ENCODE data around the gene C1QTNF3. TPM values are rescaled to one million over a fixed set of nuclear protein-coding genes. Genes with fewer than 3 reads are reported as not detected.

The C1QTNF3 gene
- polyA plus RNA-seq, 3 donors: 49.1 to 72.3 (median 51.5) TPM

DNA sequence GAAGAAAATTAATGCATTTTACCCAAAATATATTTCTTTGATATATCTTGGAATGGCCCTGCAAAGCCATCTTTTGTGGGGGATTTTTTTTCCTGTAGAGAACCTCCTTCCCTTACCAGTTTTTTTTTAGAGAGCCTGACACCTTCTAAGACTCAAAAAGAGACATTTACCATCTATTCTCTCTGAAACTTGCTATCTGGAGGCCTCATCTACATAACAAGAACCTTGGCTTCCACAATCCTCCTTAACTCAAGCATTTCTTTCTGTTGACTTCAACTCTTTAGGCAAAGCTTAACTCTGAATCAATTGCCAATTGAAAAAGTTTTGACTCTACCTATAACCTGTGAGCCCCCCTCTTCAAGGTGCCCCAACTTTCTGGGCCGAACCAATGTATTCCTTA is 64.7 kb downstream of the C1QTNF3 start:
- DNase-seq (ENCODE audit: extremely low read depth in 1 of 11, low read depth in 9 of 11, low spot score in 4 of 11): no peak

DNA sequence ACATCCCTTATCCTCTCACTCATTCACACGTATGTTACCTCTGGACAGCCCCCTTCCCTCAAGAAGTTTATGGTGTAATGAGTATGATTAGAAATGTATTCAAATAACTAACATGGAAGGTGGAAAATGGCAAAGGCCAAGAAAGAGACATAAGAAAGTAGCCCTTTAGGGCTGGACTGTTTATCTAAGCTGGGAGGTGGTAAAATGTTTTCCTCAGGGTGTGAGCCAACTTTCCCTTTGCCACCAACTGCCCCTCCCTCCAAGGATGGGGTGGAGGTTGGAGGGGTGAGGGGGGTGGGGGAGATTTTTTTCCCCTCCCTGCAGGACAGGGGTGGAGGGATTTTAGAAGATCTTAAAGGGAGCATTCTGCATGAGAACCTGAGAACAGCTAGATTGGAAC is 66.7 kb downstream of the C1QTNF3 start:
- no peak for DNase-seq (ENCODE audit: extremely low read depth in 1 of 11, low read depth in 9 of 11, low spot score in 4 of 11)

DNA sequence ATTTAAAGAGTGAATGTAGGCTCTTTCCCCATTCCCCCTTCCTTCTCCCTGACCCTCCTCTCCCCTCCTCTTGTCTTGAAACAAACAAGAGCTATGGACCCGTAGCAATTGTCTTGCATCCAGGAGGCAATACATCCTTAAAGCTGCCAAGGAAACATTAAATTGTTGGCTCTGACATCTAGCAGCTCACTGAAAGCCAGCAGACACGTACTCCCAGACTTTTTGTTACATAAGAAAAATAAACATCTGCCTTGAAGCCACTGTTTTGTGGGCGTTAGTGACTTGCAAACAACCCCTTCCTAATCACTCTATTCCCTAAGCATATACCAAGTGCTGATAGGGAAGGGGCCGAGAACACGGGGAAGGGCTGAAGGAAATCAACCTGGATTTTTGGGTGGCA is 67.2 kb downstream of the C1QTNF3 start:
- peak in 2 of 11 donors; percentile 13 to 33 for DNase-seq (ENCODE audit: extremely low read depth in 1 of 11, low read depth in 9 of 11, low spot score in 4 of 11)

DNA sequence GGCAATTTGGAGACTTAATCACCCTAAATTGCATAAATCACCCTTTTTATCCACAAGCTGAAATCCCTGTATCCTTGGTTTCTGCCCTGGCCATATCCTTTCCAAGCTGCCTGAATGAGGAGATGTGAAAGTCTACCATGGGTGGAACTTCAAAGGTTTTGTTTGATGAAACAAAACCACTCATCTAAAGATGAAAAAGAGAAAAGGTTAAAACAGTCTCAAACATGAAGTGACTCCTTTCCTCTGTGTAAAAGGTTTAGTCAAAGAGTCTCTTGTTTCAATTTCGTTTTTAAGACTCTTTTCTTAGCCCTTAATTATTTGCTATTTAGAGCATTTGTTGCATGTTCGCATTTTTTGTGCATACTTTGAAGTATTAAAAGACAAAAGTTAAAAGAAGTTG is 69.7 kb downstream of the C1QTNF3 start:
- DNase-seq (ENCODE audit: extremely low read depth in 1 of 11, low read depth in 9 of 11, low spot score in 4 of 11): no peak

DNA sequence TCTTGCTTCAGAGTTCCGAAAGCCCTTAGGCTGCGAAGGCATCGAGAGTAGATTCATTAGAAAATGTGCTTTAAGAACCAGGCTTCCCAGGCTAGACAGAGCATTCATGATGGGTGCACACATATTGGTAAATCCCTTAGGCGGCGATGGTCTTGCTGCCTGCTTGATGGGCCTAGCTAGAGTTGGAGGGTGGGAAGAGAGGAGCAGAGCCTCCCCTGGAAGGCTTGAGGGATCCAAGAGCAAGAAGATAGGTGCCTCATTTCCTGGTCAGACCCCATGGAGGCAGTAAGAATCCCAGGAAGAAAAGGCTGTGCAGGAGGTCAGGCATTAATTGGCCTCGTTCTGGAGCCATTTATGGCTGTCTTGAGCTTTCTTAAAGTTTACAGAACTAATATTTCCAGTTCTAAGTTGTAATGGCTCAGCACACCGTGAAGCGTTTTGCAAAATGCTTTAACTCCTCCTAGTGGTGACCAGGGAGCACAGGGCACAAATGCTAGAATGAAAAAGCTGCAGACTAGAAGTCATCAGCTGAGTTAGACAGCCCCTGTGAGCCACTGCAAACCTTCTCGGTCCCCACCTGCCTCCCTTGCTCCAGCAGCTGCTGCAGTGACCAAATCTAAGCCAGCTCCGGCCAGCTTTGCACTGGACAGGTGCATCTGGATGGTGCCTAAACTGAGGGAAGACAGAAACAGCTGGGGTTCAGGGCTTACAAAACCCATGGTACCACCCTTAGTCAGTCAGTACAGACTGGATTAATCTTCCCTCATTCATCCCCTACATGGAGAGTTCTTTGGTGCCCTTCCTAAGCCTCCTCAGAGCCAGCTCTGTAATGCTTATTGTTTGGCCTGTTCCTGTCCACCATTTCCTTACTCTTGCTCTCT is 73.2 kb downstream of the C1QTNF3 start:
- DNase-seq (ENCODE audit: extremely low read depth in 1 of 11, low read depth in 9 of 11, low spot score in 4 of 11): peak in 10 of 11 donors; percentile 17 to 55 (median 24)

DNA sequence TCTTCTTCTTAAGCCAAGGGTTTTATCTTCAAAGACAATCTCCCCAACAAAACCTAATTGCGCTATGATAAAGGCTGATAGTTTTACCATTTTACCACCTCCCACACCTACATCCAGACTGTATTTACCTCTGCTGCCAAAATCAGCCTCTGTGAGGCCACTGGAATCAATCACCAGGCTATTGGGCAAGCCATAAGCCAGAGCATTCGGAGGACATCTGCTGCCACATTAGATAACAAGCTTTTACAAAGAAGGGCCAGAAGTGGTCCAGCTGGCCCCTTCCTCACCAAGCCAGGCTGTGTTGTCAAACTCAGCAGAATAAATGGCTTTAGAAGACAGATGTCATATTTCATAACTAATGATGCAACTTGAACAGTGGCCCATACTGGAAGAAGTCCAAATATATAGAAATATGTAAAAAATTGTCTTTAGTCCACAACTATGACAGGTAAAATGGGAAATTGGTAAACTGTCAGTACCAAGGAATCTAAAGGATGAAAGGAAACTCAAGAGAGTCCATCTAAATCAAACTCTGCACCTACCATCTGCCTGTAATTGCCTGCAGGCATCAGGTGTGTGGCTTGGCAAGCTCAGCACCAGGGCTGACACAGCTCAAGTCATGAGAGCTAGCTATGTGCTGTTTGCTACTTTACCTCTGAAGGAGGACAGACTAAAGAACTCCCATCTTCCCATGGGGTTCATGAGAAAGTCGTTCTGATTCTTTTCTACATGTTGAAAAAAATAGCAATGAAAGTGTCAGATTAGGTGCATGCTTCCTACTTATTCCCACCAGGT is 74.6 kb downstream of the C1QTNF3 start:
- no peak for DNase-seq (ENCODE audit: extremely low read depth in 1 of 11, low read depth in 9 of 11, low spot score in 4 of 11)

Other genes with a start within 250 kb of the C1QTNF3 start
- 10 to 100 TPM; 14.9 to 18.5 (median 18.0) TPM for gene ADAMTS12, start 151.2 kb downstream of the C1QTNF3 start, polyA plus RNA-seq (ENCODE audit: insufficient read length in 3 of 3)
- under 1 TPM in 1 of 3 donors, not detected in 2; 0.24 TPM for gene RXFP3, start 106.8 kb downstream of the C1QTNF3 start, polyA plus RNA-seq (ENCODE audit: insufficient read length in 3 of 3)
- under 1 TPM; 0.37 to 0.54 (median 0.47) TPM for gene SLC45A2, start 58.5 kb downstream of the C1QTNF3 start, polyA plus RNA-seq (ENCODE audit: insufficient read length in 3 of 3)
- gene AMACR, start 35.2 kb downstream of the C1QTNF3 start, polyA plus RNA-seq (ENCODE audit: insufficient read length in 3 of 3): 100 to 1,000 TPM in 2 of 3 donors, 10 to 100 TPM in 1; 85.3 to 118 (median 115) TPM

All from renal cortex interstitium (tissue), 11 donors.